Gastrocnemius medialis (tissue), 4 donors: ENCODE measurements around the gene CDK1.
A peak's percentile ranks its signal among the peaks of the same experiment; 100 is the strongest.

Experiments
- CTCF ChIP-seq, 5 experiments: fragments of 450-650 bp in 3 of 5; fragments of 200-600 bp in 2 of 5; sonication (generic) in 2 of 5; IDR thresholded peaks in 4 of 5; conservative IDR thresholded peaks in 1 of 5; 1 replicate in 4 of 5; 2 replicates in 1 of 5; pipeline ENCODE4 v1.5.1; 2016 to 2019; ENCODE audit warnings: antibody characterized with exemption in 5 of 5, mild to moderate bottlenecking in 3 of 5, moderate library complexity in 3 of 5
- POLR2A ChIP-seq, 2 donors: fragments of 450-650 bp; IDR thresholded peaks; one replicate each; pipeline ENCODE4 v1.6.1; 2017; ENCODE audit warnings: antibody characterized with exemption in 2 of 2, mild to moderate bottlenecking in 2 of 2, moderate library complexity in 2 of 2

- no peak for TF ChIP-seq CTCF (IDR thresholded peaks at IDR 0.05 in 4 of 5, conservative IDR thresholded peaks at IDR 0.05 in 1 of 5)
- peak in 1 of 2 donors; percentile 33 for TF ChIP-seq POLR2A (IDR thresholded peaks at IDR 0.05)
These were observed at the start of gene CDK1 for GRCh38 chr10:60778214-60778970.
